ENCODE data around the gene LYSMD3.
A peak's percentile ranks its signal among the peaks of the same experiment; 100 is the strongest.

LYSMD3 gene

GRCh38 chr5:90477073-90477472, 52.3 kb downstream of the LYSMD3 start:
- DNase-seq (no peak), ATAC-seq (no peak)
- Mint-ChIP-seq H3K27ac (peak overlapping the region in 1 of 2 donors; percentile 27), H3K27me3 (no peaks in the 10 kb centered on the region), H3K4me1 (peaks cover 40% of the 10 kb centered on the region), H3K9me3 (no peaks in the 10 kb centered on the region), H3K4me3 (peak overlapping the region; percentile 27 to 36)

GRCh38 chr5:90476391-90476790, 53.0 kb downstream of the LYSMD3 start:
- no peaks in the 10 kb centered on the region for H3K27me3 Mint-ChIP-seq
- peak overlapping the region; percentile 79 to 99 for H3K4me3 Mint-ChIP-seq
- ATAC-seq (no peak), DNase-seq (no peak)
- peaks cover 40% of the 10 kb centered on the region for H3K4me1 Mint-ChIP-seq
- H3K9me3 Mint-ChIP-seq = no peaks in the 10 kb centered on the region
- no peak overlapping the region for H3K27ac Mint-ChIP-seq

GRCh38 chr5:90475436-90475980, 53.9 kb downstream of the LYSMD3 start:
- peaks cover 48% of the 10 kb centered on the region for H3K4me1 Mint-ChIP-seq
- ATAC-seq (no peak), DNase-seq (no peak)
- no peak overlapping the region for H3K27ac Mint-ChIP-seq
- H3K27me3 Mint-ChIP-seq = no peaks in the 10 kb centered on the region
- H3K9me3 Mint-ChIP-seq = peaks cover 0 to 8% of the 10 kb centered on the region in 2 donors
- peak overlapping the region; percentile 98 to 99 for H3K4me3 Mint-ChIP-seq

GRCh38 chr5:90474235-90475107, 54.9 kb downstream of the LYSMD3 start, which contains the start of the genes MBLAC2 and POLR3G:
Gene MBLAC2, minus strand, starts transcription at chr5:90474771. Its CDS starts 479 bp downstream, at chr5:90474292.
Gene POLR3G, plus strand, starts transcription at chr5:90474864. Its CDS starts 10,704 bp downstream, at chr5:90485568.
- DNase-seq = peak; percentile 89 to 92
- H3K27ac Mint-ChIP-seq = peak within 1 kb of the TSS; percentile 95 to 97
- ATAC-seq = peak; percentile 89
- H3K27me3 Mint-ChIP-seq = no peaks in the 10 kb centered on the region
- H3K4me1 Mint-ChIP-seq = peaks cover 49% of the 10 kb centered on the region
- H3K9me3 Mint-ChIP-seq = peaks cover 0 to 17% of the 10 kb centered on the region in 2 donors
- H3K4me3 Mint-ChIP-seq = peak within 1 kb of the TSS; percentile 98 to 99

- peak in 1 of 2 donors; percentile 14 for DNase-seq
- Mint-ChIP-seq H3K9me3 (peaks cover 8 to 23% of the 10 kb centered on the region in 2 donors), H3K27ac (peak overlapping the region; percentile 95 to 97), H3K27me3 (no peaks in the 10 kb centered on the region), H3K4me1 (peaks cover 49% of the 10 kb centered on the region), H3K4me3 (peak overlapping the region; percentile 98 to 99)
- peak; percentile 17 for ATAC-seq
Observed at GRCh38 chr5:90473396-90474234, 55.8 kb downstream of the LYSMD3 start.

- Mint-ChIP-seq H3K4me1 (peaks cover 49% of the 10 kb centered on the region), H3K9me3 (peaks cover 15 to 30% of the 10 kb centered on the region in 2 donors), H3K27ac (peak overlapping the region; percentile 72 to 97), H3K4me3 (peak overlapping the region; percentile 98 to 99), H3K27me3 (no peaks in the 10 kb centered on the region)
- ATAC-seq = no peak
- DNase-seq = no peak
Observed at GRCh38 chr5:90472783-90473395, 56.5 kb downstream of the LYSMD3 start.
